HG03280 (cell line): ENCODE measurements around the gene ARHGEF7.

ENCODE experiments used
- ATAC-seq: cut with Tn5 transposase; IDR thresholded peaks from one replicate; pipeline ENCODE4 v1.9.1; 2021; ENCODE audit warnings: mild to moderate bottlenecking, moderate library complexity; ENCODE audit not compliant: unreplicated experiment

ARHGEF7 gene

GRCh38 chr13:111319998-111320911 lies 205.1 kb downstream of the ARHGEF7 start, which contains the start of gene TEX29:
TEX29 (plus strand) TSS chr13:111320642; CDS start chr13:111320891, 249 bp downstream.
- no peak for ATAC-seq

- ATAC-seq, result no peak
Measured at GRCh38 chr13:111322001-111322915, 207.1 kb downstream of the ARHGEF7 start.

- no peak for ATAC-seq
Measured at GRCh38 chr13:111322916-111323331, 207.8 kb downstream of the ARHGEF7 start.

- ATAC-seq, result no peak
Measured at GRCh38 chr13:111323549-111323948, 208.4 kb downstream of the ARHGEF7 start.

GRCh38 chr13:111323950-111324651 lies 209.0 kb downstream of the ARHGEF7 start:
- no peak for ATAC-seq

- ATAC-seq, result no peak
Measured at GRCh38 chr13:111324736-111325135, 209.6 kb downstream of the ARHGEF7 start.

GRCh38 chr13:111325146-111325890 lies 210.2 kb downstream of the ARHGEF7 start:
- no peak for ATAC-seq

- ATAC-seq, result no peak
Measured at GRCh38 chr13:111325941-111326620, 211.0 kb downstream of the ARHGEF7 start.

GRCh38 chr13:111326621-111326965 lies 211.5 kb downstream of the ARHGEF7 start:
- no peak for ATAC-seq

- ATAC-seq, result no peak
Measured at GRCh38 chr13:111326981-111327642, 212.0 kb downstream of the ARHGEF7 start.

GRCh38 chr13:111327730-111328573 lies 212.8 kb downstream of the ARHGEF7 start:
- ATAC-seq, result no peak

- ATAC-seq, result no peak
Measured at GRCh38 chr13:111328574-111329410, 213.7 kb downstream of the ARHGEF7 start.

GRCh38 chr13:111329641-111330040 lies 214.5 kb downstream of the ARHGEF7 start:
- no peak for ATAC-seq

GRCh38 chr13:111330066-111330610 lies 215.0 kb downstream of the ARHGEF7 start:
- no peak for ATAC-seq

- ATAC-seq, result no peak
Measured at GRCh38 chr13:111335298-111335697, 220.2 kb downstream of the ARHGEF7 start.

- ATAC-seq, result no peak
Measured at GRCh38 chr13:111336666-111337065, 221.6 kb downstream of the ARHGEF7 start.

- ATAC-seq, result no peak
Measured at GRCh38 chr13:111337206-111337605, 222.1 kb downstream of the ARHGEF7 start.
